ENCODE results near the gene TNS1. TPM values are rescaled to one million over a fixed set of nuclear protein-coding genes. Genes with fewer than 3 reads are reported as not detected.

Gene TNS1
- total RNA-seq, 1 donor from 2014 or later = 1,334 TPM

GRCh38 chr2:217832115-217832514 is 170.7 kb downstream of the TNS1 start:
- Histone ChIP-seq H3K9me3 (no peaks in the 10 kb centered on the region), H3K36me3 (peaks cover 88 to 97% of the 10 kb centered on the region in 2 donors), H3K27ac (peak overlapping the region; percentile 22 to 86), H3K4me3 (no peak overlapping the region), H3K4me1 (peaks cover 24 to 65% of the 10 kb centered on the region in 2 donors), H3K27me3 (no peaks in the 10 kb centered on the region)
- TF ChIP-seq CTCF (IDR thresholded peaks at IDR 0.05) = no peak
- intact Hi-C loops (cut with DNase I) = no loop called here
- no peak for DNase-seq (ENCODE audit: low spot score in 2 of 2)

- TF ChIP-seq CTCF (IDR thresholded peaks at IDR 0.05) = no peak
- H3K4me3 ChIP-seq = no peak overlapping the region
- H3K4me1 ChIP-seq = peaks cover 27 to 67% of the 10 kb centered on the region in 2 donors
- no peaks in the 10 kb centered on the region for H3K27me3 ChIP-seq
- intact Hi-C loops (cut with DNase I) = no loop called here
- peaks cover 92 to 99% of the 10 kb centered on the region in 2 donors for H3K36me3 ChIP-seq
- no peaks in the 10 kb centered on the region for H3K9me3 ChIP-seq
- peak overlapping the region; percentile 22 to 55 for H3K27ac ChIP-seq
- no peak for DNase-seq (ENCODE audit: low spot score in 2 of 2)
Observed at GRCh38 chr2:217831306-217831705, 171.5 kb downstream of the TNS1 start.

DNA sequence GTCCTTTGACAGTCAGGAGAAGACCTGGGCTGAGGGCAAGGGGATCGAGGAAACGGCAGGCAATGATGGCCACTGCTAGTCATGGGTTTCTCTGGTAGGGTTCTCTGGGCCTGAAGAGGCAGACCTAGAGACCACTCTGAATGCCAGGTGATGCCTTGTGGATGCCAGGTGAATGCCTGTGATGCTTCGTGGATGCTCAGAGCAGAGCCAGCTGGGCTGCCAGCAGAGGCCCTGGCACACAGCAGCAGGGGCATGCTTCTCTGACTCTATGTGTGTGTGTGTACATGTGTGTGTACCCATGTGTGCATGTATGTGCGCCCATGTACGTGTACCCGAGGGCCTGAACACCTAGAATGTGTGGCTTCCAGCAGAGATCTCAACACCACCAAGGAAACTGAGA is 172.0 kb downstream of the TNS1 start:
- peaks cover 23 to 67% of the 10 kb centered on the region in 2 donors for H3K4me1 ChIP-seq
- H3K27me3 ChIP-seq = no peaks in the 10 kb centered on the region
- H3K4me3 ChIP-seq = no peak overlapping the region
- peak overlapping the region; percentile 22 for H3K27ac ChIP-seq
- intact Hi-C loops (cut with DNase I) = no loop called here
- no peaks in the 10 kb centered on the region for H3K9me3 ChIP-seq
- no peak for TF ChIP-seq CTCF (IDR thresholded peaks at IDR 0.05)
- H3K36me3 ChIP-seq = peaks cover 92 to 98% of the 10 kb centered on the region in 2 donors
- DNase-seq (ENCODE audit: low spot score in 2 of 2) = no peak

DNA sequence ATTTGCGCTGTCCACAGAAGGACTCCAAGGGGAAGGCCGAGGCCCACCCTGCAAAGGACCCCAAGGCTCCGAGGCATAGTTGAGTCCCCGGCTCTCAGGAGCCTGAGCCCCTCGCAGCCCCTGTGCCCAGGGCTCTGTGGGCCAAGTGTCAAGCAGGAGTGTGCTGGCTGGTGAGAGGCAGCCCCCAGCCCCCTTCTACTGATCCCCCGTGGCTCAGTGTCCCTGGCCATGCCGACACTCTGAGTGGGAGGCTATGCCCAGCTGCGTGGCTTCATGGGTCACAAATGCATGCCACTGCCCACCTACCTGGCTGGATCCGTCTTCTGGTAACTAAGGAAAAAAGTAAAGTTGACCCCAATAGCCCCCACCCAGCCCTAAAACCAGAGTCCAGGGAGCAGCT is 172.7 kb downstream of the TNS1 start:
- H3K4me1 ChIP-seq = peaks cover 23 to 64% of the 10 kb centered on the region in 2 donors
- intact Hi-C loops (cut with DNase I) = no loop called here
- no peak overlapping the region for H3K4me3 ChIP-seq
- DNase-seq (ENCODE audit: low spot score in 2 of 2) = no peak
- TF ChIP-seq CTCF (IDR thresholded peaks at IDR 0.05) = no peak
- H3K27ac ChIP-seq = peak overlapping the region; percentile 22
- H3K36me3 ChIP-seq = peaks cover 92 to 97% of the 10 kb centered on the region in 2 donors
- no peaks in the 10 kb centered on the region for H3K27me3 ChIP-seq
- H3K9me3 ChIP-seq = no peaks in the 10 kb centered on the region

GRCh38 chr2:217829420-217829819 is 173.4 kb downstream of the TNS1 start:
- intact Hi-C loops (cut with DNase I) = no loop called here
- DNase-seq (ENCODE audit: low spot score in 2 of 2) = no peak
- peaks cover 22 to 58% of the 10 kb centered on the region in 2 donors for H3K4me1 ChIP-seq
- no peak for TF ChIP-seq CTCF (IDR thresholded peaks at IDR 0.05)
- H3K9me3 ChIP-seq = no peaks in the 10 kb centered on the region
- H3K36me3 ChIP-seq = peaks cover 92 to 97% of the 10 kb centered on the region in 2 donors
- peak overlapping the region; percentile 22 for H3K27ac ChIP-seq
- H3K27me3 ChIP-seq = no peaks in the 10 kb centered on the region
- no peak overlapping the region for H3K4me3 ChIP-seq

GRCh38 chr2:217828336-217828735 is 174.5 kb downstream of the TNS1 start:
- DNase-seq (ENCODE audit: low spot score in 2 of 2) = no peak
- Histone ChIP-seq H3K9me3 (no peaks in the 10 kb centered on the region), H3K36me3 (peaks cover 89 to 97% of the 10 kb centered on the region in 2 donors), H3K27me3 (no peaks in the 10 kb centered on the region), H3K4me1 (peaks cover 20 to 56% of the 10 kb centered on the region in 2 donors), H3K4me3 (no peak overlapping the region), H3K27ac (peak overlapping the region; percentile 59 to 68)
- TF ChIP-seq CTCF (IDR thresholded peaks at IDR 0.05) = no peak
- intact Hi-C loops (cut with DNase I) = no loop called here

All from ascending aorta (tissue), 2 donors.